ENCODE data around the gene PTPRZ1. TPM values are rescaled to one million over a fixed set of nuclear protein-coding genes. Genes with fewer than 3 reads are reported as not detected.

Gene PTPRZ1
- total RNA-seq, 2 donors from 2014 or later = 5.1 to 11.7 TPM

- TF ChIP-seq, protein P1, sequence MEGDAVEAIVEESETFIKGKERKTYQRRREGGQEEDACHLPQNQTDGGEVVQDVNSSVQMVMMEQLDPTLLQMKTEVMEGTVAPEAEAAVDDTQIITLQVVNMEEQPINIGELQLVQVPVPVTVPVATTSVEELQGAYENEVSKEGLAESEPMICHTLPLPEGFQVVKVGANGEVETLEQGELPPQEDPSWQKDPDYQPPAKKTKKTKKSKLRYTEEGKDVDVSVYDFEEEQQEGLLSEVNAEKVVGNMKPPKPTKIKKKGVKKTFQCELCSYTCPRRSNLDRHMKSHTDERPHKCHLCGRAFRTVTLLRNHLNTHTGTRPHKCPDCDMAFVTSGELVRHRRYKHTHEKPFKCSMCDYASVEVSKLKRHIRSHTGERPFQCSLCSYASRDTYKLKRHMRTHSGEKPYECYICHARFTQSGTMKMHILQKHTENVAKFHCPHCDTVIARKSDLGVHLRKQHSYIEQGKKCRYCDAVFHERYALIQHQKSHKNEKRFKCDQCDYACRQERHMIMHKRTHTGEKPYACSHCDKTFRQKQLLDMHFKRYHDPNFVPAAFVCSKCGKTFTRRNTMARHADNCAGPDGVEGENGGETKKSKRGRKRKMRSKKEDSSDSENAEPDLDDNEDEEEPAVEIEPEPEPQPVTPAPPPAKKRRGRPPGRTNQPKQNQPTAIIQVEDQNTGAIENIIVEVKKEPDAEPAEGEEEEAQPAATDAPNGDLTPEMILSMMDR (IDR thresholded peaks at IDR 0.05) = peak; percentile 68
- Histone ChIP-seq H3K9me3 (no peaks in the 10 kb centered on the region), H3K4me3 (no peak overlapping the region), H3K27ac (no peak overlapping the region), H3K4me1 (ENCODE audit: control insufficient read depth in 1 of 2, low read depth in 2 of 2) (no peaks in the 10 kb centered on the region), H3K36me3 (peaks cover 5% of the 10 kb centered on the region), H3K27me3 (replicated peaks; ENCODE audit: insufficient read depth) (no peaks in the 10 kb centered on the region)
- no peak for ATAC-seq (ENCODE audit: insufficient number of reproducible peaks, low FRiP score, low read depth)
- DNase-seq (ENCODE audit: low spot score) = peak; percentile 9
Measured at GRCh38 chr7:122092964-122093797, 220.2 kb downstream of the PTPRZ1 start.

GRCh38 chr7:122094549-122094948 is 221.6 kb downstream of the PTPRZ1 start:
- DNase-seq (ENCODE audit: low spot score) = no peak
- Histone ChIP-seq H3K36me3 (peaks cover 5% of the 10 kb centered on the region), H3K4me1 (ENCODE audit: control insufficient read depth in 1 of 2, low read depth in 2 of 2) (no peaks in the 10 kb centered on the region), H3K27ac (no peak overlapping the region), H3K4me3 (no peak overlapping the region), H3K27me3 (replicated peaks; ENCODE audit: insufficient read depth) (no peaks in the 10 kb centered on the region), H3K9me3 (no peaks in the 10 kb centered on the region)
- TF ChIP-seq, protein P1 (IDR thresholded peaks at IDR 0.05) = no peak
- ATAC-seq (ENCODE audit: insufficient number of reproducible peaks, low FRiP score, low read depth) = no peak

DNA sequence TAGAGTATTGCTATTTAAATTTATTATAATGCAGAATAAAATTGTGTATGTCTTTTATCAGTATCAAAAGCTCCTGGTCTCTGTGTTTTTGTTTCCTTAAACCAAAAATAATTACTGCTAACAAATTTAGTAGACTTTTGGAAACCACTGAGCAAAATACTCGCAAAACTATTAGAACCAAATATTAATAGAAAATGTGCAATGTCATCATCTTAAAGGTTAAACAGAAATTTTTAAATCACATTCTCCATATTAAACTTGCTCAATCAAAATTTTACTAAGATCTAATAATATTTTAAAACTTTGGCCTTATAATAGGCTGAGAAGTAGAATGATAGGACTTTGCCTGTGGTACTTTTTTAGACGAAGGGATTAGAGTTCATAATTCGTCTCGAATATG is 222.7 kb downstream of the PTPRZ1 start:
- ATAC-seq (ENCODE audit: insufficient number of reproducible peaks, low FRiP score, low read depth) (no peak), DNase-seq (ENCODE audit: low spot score) (no peak)
- H3K4me1 ChIP-seq (ENCODE audit: control insufficient read depth in 1 of 2, low read depth in 2 of 2) = no peaks in the 10 kb centered on the region
- peaks cover 11% of the 10 kb centered on the region for H3K36me3 ChIP-seq
- H3K27ac ChIP-seq = no peak overlapping the region
- TF ChIP-seq, protein P1 (IDR thresholded peaks at IDR 0.05) = no peak
- no peak overlapping the region for H3K4me3 ChIP-seq
- no peaks in the 10 kb centered on the region for H3K27me3 ChIP-seq (replicated peaks; ENCODE audit: insufficient read depth)
- no peaks in the 10 kb centered on the region for H3K9me3 ChIP-seq

- Histone ChIP-seq H3K9me3 (peaks cover 14% of the 10 kb centered on the region), H3K27me3 (replicated peaks; ENCODE audit: insufficient read depth) (no peaks in the 10 kb centered on the region), H3K4me3 (no peak overlapping the region), H3K4me1 (ENCODE audit: control insufficient read depth in 1 of 2, low read depth in 2 of 2) (no peaks in the 10 kb centered on the region), H3K27ac (no peak overlapping the region), H3K36me3 (peaks cover 18% of the 10 kb centered on the region)
- TF ChIP-seq, protein P1 (IDR thresholded peaks at IDR 0.05) = no peak
- no peak for DNase-seq (ENCODE audit: low spot score)
- ATAC-seq (ENCODE audit: insufficient number of reproducible peaks, low FRiP score, low read depth) = no peak
Measured at GRCh38 chr7:122100021-122100420, 227.1 kb downstream of the PTPRZ1 start.

- no peaks in the 10 kb centered on the region for H3K4me1 ChIP-seq (ENCODE audit: control insufficient read depth in 1 of 2, low read depth in 2 of 2)
- no peaks in the 10 kb centered on the region for H3K27me3 ChIP-seq (replicated peaks; ENCODE audit: insufficient read depth)
- ATAC-seq (ENCODE audit: insufficient number of reproducible peaks, low FRiP score, low read depth) = no peak
- H3K27ac ChIP-seq = no peak overlapping the region
- peaks cover 14% of the 10 kb centered on the region for H3K9me3 ChIP-seq
- peaks cover 22% of the 10 kb centered on the region for H3K36me3 ChIP-seq
- no peak overlapping the region for H3K4me3 ChIP-seq
- no peak for DNase-seq (ENCODE audit: low spot score)
- TF ChIP-seq, protein P1 (IDR thresholded peaks at IDR 0.05) = no peak
Measured at GRCh38 chr7:122103064-122103463, 230.1 kb downstream of the PTPRZ1 start.

Data from thoracic aorta (tissue), 2 donors.